Stimulated activated CD8-positive, alpha-beta memory T cell treated with anti-CD3 and anti-CD28 coated beads, Interleukin-12 subunit alpha, Interleukin-12 subunit beta, amount 100 ng/mL, for 24 hours (primary cell): ENCODE data around the gene C3orf22.

Experiments
- DNase-seq: peaks from one replicate; pipeline ENCODE4 v3.0.0-alpha.2; 2020; ENCODE audit errors: extremely low read depth

The C3orf22 gene

GRCh38 chr3:126512916-126513650, 45.6 kb downstream of the C3orf22 start:
- no peak for DNase-seq

GRCh38 chr3:126512026-126512425, 46.7 kb downstream of the C3orf22 start:
- DNase-seq = no peak

GRCh38 chr3:126511291-126511690, 47.4 kb downstream of the C3orf22 start:
- DNase-seq = no peak

- no peak for DNase-seq
These were observed 48.3 kb downstream of the C3orf22 start for GRCh38 chr3:126510308-126510910.

- DNase-seq = no peak
These were observed 49.0 kb downstream of the C3orf22 start for GRCh38 chr3:126509597-126510307.

GRCh38 chr3:126508564-126508964, 50.2 kb downstream of the C3orf22 start:
- DNase-seq = no peak

GRCh38 chr3:126507886-126508285, 50.8 kb downstream of the C3orf22 start:
- DNase-seq = no peak

- DNase-seq = no peak
These were observed 55.0 kb downstream of the C3orf22 start for GRCh38 chr3:126503701-126504100.

- DNase-seq = no peak
These were observed 56.1 kb downstream of the C3orf22 start for GRCh38 chr3:126502656-126503055.

GRCh38 chr3:126501736-126502135, 57.0 kb downstream of the C3orf22 start:
- no peak for DNase-seq

- no peak for DNase-seq
These were observed 57.7 kb downstream of the C3orf22 start for GRCh38 chr3:126501054-126501453.

- no peak for DNase-seq
These were observed 58.7 kb downstream of the C3orf22 start for GRCh38 chr3:126500016-126500415.
